SK-N-MC (cell line): ENCODE data around the gene OR5H2.

Source experiments
- EZH2 ChIP-seq: fragments of 200-600 bp; sonication (generic); IDR thresholded peaks from one replicate; pipeline ENCODE4 v1.6.1; 2017; ENCODE audit warnings: antibody characterized with exemption
- POLR2AphosphoS5 ChIP-seq: IDR thresholded peaks from 2 replicates; pipeline ENCODE4 v1.6.1; 2012; ENCODE audit warnings: mild to moderate bottlenecking, low read depth, low read length, borderline replicate concordance

DNA sequence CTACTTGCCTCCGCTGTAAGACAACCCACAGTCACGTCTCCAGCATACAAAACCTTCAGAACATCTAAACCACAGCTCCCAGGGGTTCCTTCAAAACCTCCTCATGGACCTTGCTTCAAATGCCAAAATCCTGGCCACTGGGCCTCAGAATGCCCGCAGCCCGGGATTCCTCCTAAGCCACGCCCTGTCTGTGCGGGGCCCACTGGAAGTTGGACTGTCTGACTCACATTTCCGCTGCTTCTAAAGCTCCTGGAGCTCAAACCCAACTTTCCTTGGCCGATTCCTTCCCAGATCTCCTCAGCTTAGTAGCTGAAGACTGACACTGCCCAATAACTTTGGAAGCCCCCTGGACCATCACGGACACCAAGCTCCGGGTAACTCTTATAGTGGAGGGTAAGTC is 36.2 kb upstream of the OR5H2 start:
- TF ChIP-seq POLR2AphosphoS5 (no peak), EZH2 (no peak)
